SK-N-SH treated with all-trans-retinoic acid at 6 μM for 48 hours (cell line): ENCODE measurements around the gene ZNF423.

Experiments
- ARNTL ChIP-seq: fragments of 450-650 bp; formaldehyde crosslinking; IDR thresholded peaks from 2 replicates; pipeline ENCODE4 v1.5.0; 2020; ENCODE audit warnings: low read depth, mild to moderate bottlenecking, moderate library complexity, borderline replicate concordance
- CSDC2 ChIP-seq: fragments of 250-450 bp; sonication (Bioruptor Pico); IDR thresholded peaks from 2 replicates; pipeline ENCODE4 v1.5.0; 2020; ENCODE audit warnings: mild to moderate bottlenecking, moderate library complexity
- PPARA ChIP-seq: fragments of 250-450 bp; sonication (Bioruptor Pico); IDR thresholded peaks from 2 replicates; pipeline ENCODE4 v1.5.0; 2020; ENCODE audit warnings: mild to moderate bottlenecking, borderline replicate concordance
- RARB ChIP-seq: fragments of 250-450 bp; sonication (Bioruptor Pico); IDR thresholded peaks from 2 replicates; pipeline ENCODE4 v1.8.0; 2021; ENCODE audit warnings: mild to moderate bottlenecking, moderate library complexity
- TCF4 ChIP-seq: fragments of 250-450 bp; sonication (Bioruptor Pico); IDR thresholded peaks from 2 replicates; pipeline ENCODE4 v1.8.0; 2021; ENCODE audit warnings: mild to moderate bottlenecking, moderate library complexity, borderline replicate concordance
- ZC3H10 ChIP-seq: fragments of 250-450 bp; sonication (Bioruptor Pico); IDR thresholded peaks from 2 replicates; pipeline ENCODE4 v1.5.1; 2021; ENCODE audit warnings: mild to moderate bottlenecking, moderate library complexity
- ZFP3 ChIP-seq: fragments of 250-450 bp; sonication (Bioruptor Pico); IDR thresholded peaks from 2 replicates; pipeline ENCODE4 v1.5.0; 2020; ENCODE audit warnings: mild to moderate bottlenecking, moderate library complexity
- ZFP30 ChIP-seq: fragments of 450-650 bp; formaldehyde crosslinking; IDR thresholded peaks from 2 replicates; pipeline ENCODE4 v1.5.0; 2022; ENCODE audit warnings: mild to moderate bottlenecking, moderate library complexity
- ZNF70 ChIP-seq: fragments of 450-650 bp; formaldehyde crosslinking; IDR thresholded peaks from 2 replicates; pipeline ENCODE4 v1.5.0; 2020; ENCODE audit warnings: mild to moderate bottlenecking, moderate library complexity
- TF ChIP-seq, protein P1 (sequence below): fragments of 250-450 bp; sonication (Bioruptor Pico); IDR thresholded peaks from 2 replicates; pipeline ENCODE4 v1.8.0; 2020; ENCODE audit warnings: mild to moderate bottlenecking, moderate library complexity, borderline replicate concordance
- TF ChIP-seq, protein P2 (sequence below): fragments of 250-450 bp; sonication (Bioruptor Pico); IDR thresholded peaks from 2 replicates; pipeline ENCODE4 v1.8.0; 2021; ENCODE audit warnings: low read depth, mild to moderate bottlenecking, moderate library complexity, borderline replicate concordance
- TF ChIP-seq, protein P3 (sequence below): fragments of 250-450 bp; sonication (Bioruptor Pico); IDR thresholded peaks from 2 replicates; pipeline ENCODE4 v1.5.1; 2021; ENCODE audit warnings: mild to moderate bottlenecking, moderate library complexity
- TF ChIP-seq, protein P4 (sequence below): fragments of 250-450 bp; sonication (Bioruptor Pico); IDR thresholded peaks from 2 replicates; pipeline ENCODE4 v1.5.1; 2020; ENCODE audit warnings: low read depth, mild to moderate bottlenecking, moderate library complexity

DNA sequence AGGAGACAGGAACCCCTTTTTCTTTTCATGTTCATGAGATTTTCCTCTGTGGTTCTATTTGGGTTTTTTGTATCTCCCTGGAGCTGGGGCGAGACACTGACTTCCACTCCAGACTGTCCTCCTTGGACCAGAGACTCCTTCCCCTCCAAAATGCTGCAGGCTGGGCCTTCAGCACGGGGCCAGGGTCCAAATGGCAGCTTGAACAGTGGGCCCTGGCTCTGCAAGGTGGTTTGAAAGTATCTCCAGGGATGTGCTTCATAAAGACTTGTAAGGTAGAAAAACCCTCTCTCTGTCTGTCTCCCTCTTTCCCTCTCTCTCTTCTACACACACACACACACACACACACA lies 236.1 kb downstream of the ZNF423 start:
- TF ChIP-seq, protein P1, sequence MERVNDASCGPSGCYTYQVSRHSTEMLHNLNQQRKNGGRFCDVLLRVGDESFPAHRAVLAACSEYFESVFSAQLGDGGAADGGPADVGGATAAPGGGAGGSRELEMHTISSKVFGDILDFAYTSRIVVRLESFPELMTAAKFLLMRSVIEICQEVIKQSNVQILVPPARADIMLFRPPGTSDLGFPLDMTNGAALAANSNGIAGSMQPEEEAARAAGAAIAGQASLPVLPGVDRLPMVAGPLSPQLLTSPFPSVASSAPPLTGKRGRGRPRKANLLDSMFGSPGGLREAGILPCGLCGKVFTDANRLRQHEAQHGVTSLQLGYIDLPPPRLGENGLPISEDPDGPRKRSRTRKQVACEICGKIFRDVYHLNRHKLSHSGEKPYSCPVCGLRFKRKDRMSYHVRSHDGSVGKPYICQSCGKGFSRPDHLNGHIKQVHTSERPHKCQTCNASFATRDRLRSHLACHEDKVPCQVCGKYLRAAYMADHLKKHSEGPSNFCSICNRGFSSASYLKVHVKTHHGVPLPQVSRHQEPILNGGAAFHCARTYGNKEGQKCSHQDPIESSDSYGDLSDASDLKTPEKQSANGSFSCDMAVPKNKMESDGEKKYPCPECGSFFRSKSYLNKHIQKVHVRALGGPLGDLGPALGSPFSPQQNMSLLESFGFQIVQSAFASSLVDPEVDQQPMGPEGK (CRISPR knock-in tag), result no peak
- TF ChIP-seq RARB (CRISPR knock-in tag) (no peak), ZFP30 (CRISPR knock-in tag) (no peak), ARNTL (no peak), TCF4 (CRISPR knock-in tag) (no peak), ZFP3 (CRISPR knock-in tag) (no peak), ZNF70 (CRISPR knock-in tag) (no peak), PPARA (no peak), ZC3H10 (CRISPR knock-in tag) (no peak), CSDC2 (CRISPR knock-in tag) (no peak)
- TF ChIP-seq, protein P2, sequence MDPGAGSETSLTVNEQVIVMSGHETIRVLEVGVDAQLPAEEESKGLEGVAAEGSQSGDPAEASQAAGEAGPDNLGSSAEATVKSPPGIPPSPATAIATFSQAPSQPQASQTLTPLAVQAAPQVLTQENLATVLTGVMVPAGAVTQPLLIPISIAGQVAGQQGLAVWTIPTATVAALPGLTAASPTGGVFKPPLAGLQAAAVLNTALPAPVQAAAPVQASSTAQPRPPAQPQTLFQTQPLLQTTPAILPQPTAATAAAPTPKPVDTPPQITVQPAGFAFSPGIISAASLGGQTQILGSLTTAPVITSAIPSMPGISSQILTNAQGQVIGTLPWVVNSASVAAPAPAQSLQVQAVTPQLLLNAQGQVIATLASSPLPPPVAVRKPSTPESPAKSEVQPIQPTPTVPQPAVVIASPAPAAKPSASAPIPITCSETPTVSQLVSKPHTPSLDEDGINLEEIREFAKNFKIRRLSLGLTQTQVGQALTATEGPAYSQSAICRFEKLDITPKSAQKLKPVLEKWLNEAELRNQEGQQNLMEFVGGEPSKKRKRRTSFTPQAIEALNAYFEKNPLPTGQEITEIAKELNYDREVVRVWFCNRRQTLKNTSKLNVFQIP (CRISPR knock-in tag), result no peak
- TF ChIP-seq, protein P3, sequence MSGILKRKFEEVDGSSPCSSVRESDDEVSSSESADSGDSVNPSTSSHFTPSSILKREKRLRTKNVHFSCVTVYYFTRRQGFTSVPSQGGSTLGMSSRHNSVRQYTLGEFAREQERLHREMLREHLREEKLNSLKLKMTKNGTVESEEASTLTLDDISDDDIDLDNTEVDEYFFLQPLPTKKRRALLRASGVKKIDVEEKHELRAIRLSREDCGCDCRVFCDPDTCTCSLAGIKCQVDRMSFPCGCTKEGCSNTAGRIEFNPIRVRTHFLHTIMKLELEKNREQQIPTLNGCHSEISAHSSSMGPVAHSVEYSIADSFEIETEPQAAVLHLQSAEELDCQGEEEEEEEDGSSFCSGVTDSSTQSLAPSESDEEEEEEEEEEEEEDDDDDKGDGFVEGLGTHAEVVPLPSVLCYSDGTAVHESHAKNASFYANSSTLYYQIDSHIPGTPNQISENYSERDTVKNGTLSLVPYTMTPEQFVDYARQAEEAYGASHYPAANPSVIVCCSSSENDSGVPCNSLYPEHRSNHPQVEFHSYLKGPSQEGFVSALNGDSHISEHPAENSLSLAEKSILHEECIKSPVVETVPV (CRISPR knock-in tag), result no peak
- TF ChIP-seq, protein P4, sequence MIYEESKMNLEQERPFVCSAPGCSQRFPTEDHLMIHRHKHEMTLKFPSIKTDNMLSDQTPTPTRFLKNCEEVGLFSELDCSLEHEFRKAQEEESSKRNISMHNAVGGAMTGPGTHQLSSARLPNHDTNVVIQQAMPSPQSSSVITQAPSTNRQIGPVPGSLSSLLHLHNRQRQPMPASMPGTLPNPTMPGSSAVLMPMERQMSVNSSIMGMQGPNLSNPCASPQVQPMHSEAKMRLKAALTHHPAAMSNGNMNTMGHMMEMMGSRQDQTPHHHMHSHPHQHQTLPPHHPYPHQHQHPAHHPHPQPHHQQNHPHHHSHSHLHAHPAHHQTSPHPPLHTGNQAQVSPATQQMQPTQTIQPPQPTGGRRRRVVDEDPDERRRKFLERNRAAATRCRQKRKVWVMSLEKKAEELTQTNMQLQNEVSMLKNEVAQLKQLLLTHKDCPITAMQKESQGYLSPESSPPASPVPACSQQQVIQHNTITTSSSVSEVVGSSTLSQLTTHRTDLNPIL, result no peak
